RWPE1 (cell line): Measurements from ENCODE around the gene ESR1.

Source experiments
- CTCF ChIA-PET: fragments of 350-600 bp; sonication (Branson Sonifier 250); formaldehyde crosslinking; extraction: SDS; loops from one replicate; lab custom pipeline; 2021; lab: Yijun Ruan, JAX
- POLR2A ChIA-PET: fragments of 400-600 bp; formaldehyde crosslinking; extraction: SDS; loops from one replicate; lab custom pipeline; 2020; ENCODE audit warnings: antibody characterized with exemption; ENCODE audit not compliant: low non-redundant PET; lab: Yijun Ruan, JAX
- DNase-seq: peaks from one replicate; pipeline ENCODE4 v3.0.0; 2012; ENCODE audit warnings: low spot score
- H3K27ac ChIP-seq: fragments of 450-650 bp; 2 replicates; pipeline ENCODE4 v1.5.1; 2017
- CTCF ChIP-seq: fragments of 450-650 bp; conservative IDR thresholded peaks from 2 replicates; pipeline ENCODE4 v1.5.1; 2017; ENCODE audit warnings: low read depth, mild to moderate bottlenecking

Gene ESR1

GRCh38 chr6:151992091-151992490 is 184.6 kb downstream of the ESR1 start:
- no peak for DNase-seq
- H3K27ac ChIP-seq = no peak overlapping the region
- ChIA-PET CTCF (interaction anchor here (1.2 kb wide), 1 partner anchor 132 kb away, joined by 3 read pairs; no protein-coding TSS in a partner anchor), POLR2A (no interaction called here)
- no peak for TF ChIP-seq CTCF

- no peak for DNase-seq
- TF ChIP-seq CTCF = no peak
- CTCF ChIA-PET = interaction anchor here (0.7 kb wide), 1 partner anchor 39 kb away, joined by 3 read pairs; no protein-coding TSS in a partner anchor
- POLR2A ChIA-PET = no interaction called here
- H3K27ac ChIP-seq = no peak overlapping the region
These were observed 185.9 kb downstream of the ESR1 start for GRCh38 chr6:151993364-151993763.

GRCh38 chr6:151998784-151999183 is 191.3 kb downstream of the ESR1 start:
- ChIA-PET POLR2A (no interaction called here), CTCF (interaction anchor here (0.8 kb wide), 1 partner anchor 119 kb away, joined by 6 read pairs; no protein-coding TSS in a partner anchor)
- no peak for DNase-seq
- no peak overlapping the region for H3K27ac ChIP-seq
- no peak for TF ChIP-seq CTCF

- ChIA-PET CTCF (interaction anchor here (0.8 kb wide), 1 partner anchor 118 kb away, joined by 6 read pairs; no protein-coding TSS in a partner anchor), POLR2A (no interaction called here)
These were observed 191.7 kb downstream of the ESR1 start for GRCh38 chr6:151999194-151999593.

GRCh38 chr6:152001408-152001807 is 193.9 kb downstream of the ESR1 start:
- DNase-seq = no peak
- no peak for TF ChIP-seq CTCF
- no peak overlapping the region for H3K27ac ChIP-seq
- CTCF ChIA-PET = no interaction called here
- POLR2A ChIA-PET = no interaction called here

More at GRCh38 chr6:151999194-151999593, 191.7 kb downstream of the ESR1 start:
- no peak overlapping the region for H3K27ac ChIP-seq
- DNase-seq = peak; percentile 46
- TF ChIP-seq CTCF = no peak

- ChIA-PET CTCF (no interaction called here), POLR2A (no interaction called here)
- no peak for TF ChIP-seq CTCF
- DNase-seq = no peak
- H3K27ac ChIP-seq = no peak overlapping the region
These were observed 194.8 kb downstream of the ESR1 start for GRCh38 chr6:152002306-152002705.
